SIG-M5 treated with dmso at 0.1 percent for 504 hours (cell line): ENCODE measurements around the gene SERPINA3.
"Not testable (repeated sequence)": the region's sequence is repeated elsewhere in the genome, so short reads cannot be mapped to it uniquely, and the experiment has no call there.

ENCODE experiments used
- DNase-seq: peaks from one replicate; lab custom pipeline; 2025; ENCODE audit not compliant: unreplicated experiment; lab: John Stamatoyannopoulos, UW

The SERPINA3 gene

GRCh38 chr14:94631050-94631449 lies 18.9 kb downstream of the SERPINA3 start:
- no peak for DNase-seq

GRCh38 chr14:94631536-94632304 lies 19.5 kb downstream of the SERPINA3 start:
- no peak for DNase-seq

- no peak for DNase-seq
These were observed 20.1 kb downstream of the SERPINA3 start for GRCh38 chr14:94632305-94632590.

- no peak for DNase-seq
These were observed 20.9 kb downstream of the SERPINA3 start for GRCh38 chr14:94633121-94633520.

- DNase-seq, result no peak
These were observed 23.0 kb downstream of the SERPINA3 start for GRCh38 chr14:94635154-94635553.

- DNase-seq, result peak; percentile 1
These were observed 24.7 kb downstream of the SERPINA3 start for GRCh38 chr14:94636744-94637412.

GRCh38 chr14:94637814-94638213 lies 25.6 kb downstream of the SERPINA3 start:
- not testable (repeated sequence) for DNase-seq

GRCh38 chr14:94638339-94638738 lies 26.1 kb downstream of the SERPINA3 start:
- no peak for DNase-seq

- DNase-seq, result no peak
These were observed 27.0 kb downstream of the SERPINA3 start for GRCh38 chr14:94638961-94639817.

GRCh38 chr14:94640721-94641631 lies 28.8 kb downstream of the SERPINA3 start:
- DNase-seq, result no peak

- DNase-seq, result no peak
These were observed 29.4 kb downstream of the SERPINA3 start for GRCh38 chr14:94641632-94641955.

- DNase-seq, result no peak
These were observed 31.3 kb downstream of the SERPINA3 start for GRCh38 chr14:94643316-94644101.

GRCh38 chr14:94644102-94644535 lies 31.9 kb downstream of the SERPINA3 start:
- DNase-seq, result no peak

GRCh38 chr14:94646066-94646465 lies 33.9 kb downstream of the SERPINA3 start:
- DNase-seq, result no peak

GRCh38 chr14:94646481-94646880 lies 34.3 kb downstream of the SERPINA3 start:
- DNase-seq, result no peak

- DNase-seq, result no peak
These were observed 36.6 kb downstream of the SERPINA3 start for GRCh38 chr14:94648801-94649200.

- DNase-seq, result no peak
These were observed 37.6 kb downstream of the SERPINA3 start for GRCh38 chr14:94649543-94650443.

- DNase-seq, result no peak
These were observed 38.2 kb downstream of the SERPINA3 start for GRCh38 chr14:94650444-94650775.
